ENCODE results near the gene PPM1H. TPM values are rescaled to one million over a fixed set of nuclear protein-coding genes. Genes with fewer than 3 reads are reported as not detected.

Gene PPM1H
- total and polyA plus RNA-seq, 10 of the 15 experiments (the other 5 are each of a cell fraction or from before 2014, with no cell fraction given), result 0.11 to 0.83 (median 0.49) TPM

GRCh38 chr12:62891805-62892549, 43.0 kb downstream of the PPM1H start (continued):
- TF ChIP-seq ZBTB11 (CRISPR knock-in tag; IDR thresholded peaks at IDR 0.05) (no peak), CBX5 (IDR thresholded peaks at IDR 0.05; ENCODE audit: low read depth) (no peak), DPF2 (IDR thresholded peaks at IDR 0.05) (no peak), ZNF24 (IDR thresholded peaks at IDR 0.05) (no peak)

- Histone ChIP-seq H2AFZ (ENCODE audit: control insufficient read depth, low read depth, low read length) (no peak overlapping the region), H4K20me1 (ENCODE audit: control insufficient read depth, insufficient read depth) (no peaks in the 10 kb centered on the region), H3K27ac (ENCODE audit: control insufficient read depth, insufficient read depth) (no peak overlapping the region), H3K4me1 (ENCODE audit: control insufficient read depth, insufficient read depth, low read length) (no peaks in the 10 kb centered on the region), H3K9ac (ENCODE audit: control insufficient read depth, insufficient read depth, low read length) (no peak overlapping the region), H3K4me2 (ENCODE audit: control insufficient read depth, insufficient read depth) (no peak overlapping the region), H3K4me3 (no peak overlapping the region), H3K36me3 (ENCODE audit: control insufficient read depth in 2 of 2, insufficient read depth in 2 of 2, low read length in 1 of 2) (no peaks in the 10 kb centered on the region), H3K9me3 (replicated peaks; ENCODE audit: control insufficient read depth, insufficient read depth, low read length) (no peaks in the 10 kb centered on the region), H3K79me2 (ENCODE audit: control insufficient read depth, insufficient read depth, low read length) (no peaks in the 10 kb centered on the region), H3K27me3 (replicated peaks in 1 of 2; ENCODE audit: control insufficient read depth in 2 of 2, insufficient read depth in 2 of 2, low read length in 1 of 2) (no peaks in the 10 kb centered on the region)
- no peak for FAIRE-seq
- CTCF ChIA-PET, result no interaction called here
- RAD21 ChIA-PET (ENCODE audit: unreplicated experiment), result no interaction called here
- ATAC-seq, result no peak
- POLR2A ChIA-PET, result no interaction called here
- no TSS peak for BruUV-seq (replicated peaks)
- in situ Hi-C loops (cut with MboI) (no loop called here), intact Hi-C loops (cut with micrococcal nuclease; ENCODE audit: unreplicated experiment) (no loop called here)
- SMC1A ChIA-PET (ENCODE audit: uncharacterized antibody, unreplicated experiment), result no interaction called here
- 32% methylated on average over 6 of the region's 6 CpGs for WGBS (ENCODE audit: insufficient coverage, insufficient replicate concordance, low lambda C conversion rate, missing lambda C conversion rate)
- DNase-seq (ENCODE audit: low read depth, low spot score), result no peak
- no peak for TF ChIP-seq CEBPB (IDR thresholded peaks at IDR 0.05; ENCODE audit: borderline replicate concordance in 1 of 2, low read depth in 2 of 2, low read length in 2 of 2)
- TF ChIP-seq ATF7 (IDR thresholded peaks at IDR 0.05; ENCODE audit: low read depth), result no peak
- TF ChIP-seq HDGF (IDR thresholded peaks at IDR 0.05), result no peak
- no peak for TF ChIP-seq RFX5 (IDR thresholded peaks at IDR 0.05; ENCODE audit: low read depth, low read length)
Observed at GRCh38 chr12:62888454-62889110, 46.4 kb downstream of the PPM1H start.

Measured in GM12878 (cell line).